Calu3 (cell line): Measurements from ENCODE around the gene ZSCAN10. TPM values are rescaled to one million over a fixed set of nuclear protein-coding genes. Genes with fewer than 3 reads are reported as not detected.

Source experiments
- BruUV-seq: library from RNA; stranded (reverse); fragments of 400-500 nt; replicated peaks from 2 replicates; lab custom pipeline; 2021; lab: Mats Ljungman, UMichigan
- CTCF ChIA-PET: fragments of 300-600 bp; sonication (Branson Sonifier 250); formaldehyde crosslinking; loops from one replicate; lab custom pipeline; 2022; ENCODE audit warnings: antibody characterized with exemption; lab: Charles Lee
- DNase-seq: peaks from one replicate; pipeline ENCODE4 v3.0.0; 2022
- H3K27ac Mint-ChIP-seq: one replicate; pipeline ENCODE4 v1.8.0; 2022; ENCODE audit warnings: mixed read lengths; ENCODE audit not compliant: unreplicated experiment
- H3K27me3 Mint-ChIP-seq: one replicate; pipeline ENCODE4 v1.8.0; 2022; ENCODE audit warnings: mixed read lengths; ENCODE audit not compliant: unreplicated experiment
- H3K36me3 Mint-ChIP-seq: one replicate; pipeline ENCODE4 v1.8.0; 2022; ENCODE audit warnings: mild to moderate bottlenecking, moderate library complexity, mixed read lengths; ENCODE audit not compliant: insufficient read depth, unreplicated experiment
- H3K4me1 Mint-ChIP-seq: one replicate; pipeline ENCODE4 v1.8.0; 2022; ENCODE audit warnings: mild to moderate bottlenecking, low read depth, mixed read lengths; ENCODE audit not compliant: unreplicated experiment
- H3K4me3 Mint-ChIP-seq: one replicate; pipeline ENCODE4 v1.8.0; 2022; ENCODE audit warnings: mild to moderate bottlenecking, low read depth, moderate library complexity, mixed read lengths; ENCODE audit not compliant: unreplicated experiment
- H3K9me3 Mint-ChIP-seq: one replicate; pipeline ENCODE4 v1.8.0; 2022; ENCODE audit warnings: low read depth, mixed read lengths; ENCODE audit not compliant: unreplicated experiment
- CTCF ChIP-seq: fragments of 200-600 bp; IDR thresholded peaks from one replicate; pipeline ENCODE4 v1.8.0; 2022; ENCODE audit warnings: antibody characterized with exemption; ENCODE audit not compliant: unreplicated experiment
- intact Hi-C: fragments of 100-400 bp; cut with micrococcal nuclease; formaldehyde crosslinking; loops from one replicate; pipeline ENCODE4 v1.10.0; 2022; ENCODE audit not compliant: unreplicated experiment
- total RNA-seq: library from RNA; stranded (reverse); gene quantifications from 2 replicates; pipeline ENCODE4 v1.2.3, GENCODE V29; 2022

Gene ZSCAN10
- total RNA-seq, 1 experiment from 2014 or later: not detected

- no peak for TF ChIP-seq CTCF
- intact Hi-C loops: no loop called here
- H3K4me3 Mint-ChIP-seq: no peak overlapping the region
- no peaks in the 10 kb centered on the region for H3K9me3 Mint-ChIP-seq
- H3K36me3 Mint-ChIP-seq: peaks cover 41% of the 10 kb centered on the region
- no peak overlapping the region for H3K27ac Mint-ChIP-seq
- peaks cover 8% of the 10 kb centered on the region for H3K4me1 Mint-ChIP-seq
- no peak for DNase-seq
- peaks cover 1% of the 10 kb centered on the region for H3K27me3 Mint-ChIP-seq
- CTCF ChIA-PET: no interaction called here
- no TSS peak for BruUV-seq
Observed at GRCh38 chr16:3138342-3138741, 39.2 kb upstream of the ZSCAN10 start.

GRCh38 chr16:3137267-3137666 lies 38.2 kb upstream of the ZSCAN10 start:
- CTCF ChIA-PET: interaction anchor here (0.6 to 1.0 kb wide), 2 partner anchors 11 to 15 kb away, joined by 3 to 6 read pairs; no protein-coding TSS in a partner anchor
- no TSS peak for BruUV-seq

GRCh38 chr16:3135126-3135715 lies 36.1 kb upstream of the ZSCAN10 start:
- no peak for DNase-seq
- TSS peak; percentile 76 for BruUV-seq
- TF ChIP-seq CTCF: no peak
- CTCF ChIA-PET: interaction anchor here (0.5 to 2.2 kb wide), 11 partner anchors 9 to 1353 kb away, joined by 3 to 19 read pairs (median 5); no protein-coding TSS in a partner anchor
- Mint-ChIP-seq H3K4me1 (peaks cover 8% of the 10 kb centered on the region), H3K4me3 (peak overlapping the region; percentile 83), H3K27ac (peak overlapping the region; percentile 70), H3K27me3 (no peaks in the 10 kb centered on the region), H3K36me3 (peaks cover 49% of the 10 kb centered on the region), H3K9me3 (no peaks in the 10 kb centered on the region)
- intact Hi-C loops: no loop called here

More at GRCh38 chr16:3137267-3137666, 38.2 kb upstream of the ZSCAN10 start:
- Mint-ChIP-seq H3K4me3 (no peak overlapping the region), H3K36me3 (peaks cover 43% of the 10 kb centered on the region), H3K4me1 (peaks cover 8% of the 10 kb centered on the region), H3K27me3 (no peaks in the 10 kb centered on the region), H3K9me3 (no peaks in the 10 kb centered on the region), H3K27ac (no peak overlapping the region)
- DNase-seq: no peak
- no peak for TF ChIP-seq CTCF
- intact Hi-C loops: no loop called here

GRCh38 chr16:3134338-3135125 lies 35.4 kb upstream of the ZSCAN10 start, which contains the start of gene ZNF213:
TSS of gene ZNF213 (plus strand) at chr16:3135029. CDS start at chr16:3137281, 2,252 bp downstream.
- H3K4me1 Mint-ChIP-seq: peaks cover 13% of the 10 kb centered on the region
- peak; percentile 96 for DNase-seq
- H3K4me3 Mint-ChIP-seq: peak within 1 kb of the TSS; percentile 83
- intact Hi-C loops: no loop called here
- H3K9me3 Mint-ChIP-seq: no peaks in the 10 kb centered on the region
- TF ChIP-seq CTCF: no peak
- CTCF ChIA-PET: interaction anchor here (0.5 to 2.2 kb wide), 11 partner anchors 10 to 1354 kb away, joined by 3 to 19 read pairs (median 5); no protein-coding TSS in a partner anchor
- no peaks in the 10 kb centered on the region for H3K27me3 Mint-ChIP-seq
- H3K27ac Mint-ChIP-seq: peak within 1 kb of the TSS; percentile 70
- H3K36me3 Mint-ChIP-seq: peaks cover 56% of the 10 kb centered on the region
- BruUV-seq: TSS peak; percentile 75
